ENCODE data around the gene HOXA13.
A peak's percentile ranks its signal among the peaks of the same experiment; 100 is the strongest.

The HOXA13 gene

GRCh38 chr7:27205325-27206280 is 5.7 kb upstream of the HOXA13 start:
- peak; percentile 30 for DNase-seq

GRCh38 chr7:27204851-27205322 is 5.0 kb upstream of the HOXA13 start:
- DNase-seq, result peak; percentile 52

GRCh38 chr7:27203964-27204594 is 4.2 kb upstream of the HOXA13 start:
- no peak for DNase-seq

DNA sequence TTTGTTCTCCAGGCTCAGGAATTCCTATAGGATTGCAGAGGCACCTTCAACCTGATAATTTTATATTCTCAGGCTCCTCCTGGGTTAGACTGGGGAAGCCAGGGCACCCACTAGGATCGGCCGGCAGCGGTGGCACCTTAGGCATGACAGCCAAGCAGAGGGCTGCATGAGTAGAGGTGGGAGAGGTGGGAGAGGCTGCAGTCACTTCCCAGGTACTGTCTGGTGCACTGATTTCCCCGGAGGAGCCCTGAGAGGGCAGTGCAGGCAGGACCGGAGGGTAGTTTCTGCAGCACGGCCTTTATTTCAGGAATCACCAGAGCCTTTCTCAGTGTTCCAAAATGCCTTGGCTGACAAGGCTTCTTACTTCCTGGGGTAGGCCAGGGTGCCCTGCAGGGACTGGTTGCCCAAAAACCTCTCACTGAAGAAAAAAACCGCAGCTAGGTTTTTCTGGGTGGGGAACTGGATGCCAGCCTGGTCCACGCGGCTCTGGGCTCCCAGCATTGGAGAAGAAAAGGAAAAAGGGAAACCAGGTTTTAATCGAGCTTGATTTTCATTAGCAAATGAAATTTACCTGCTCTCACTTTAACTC is 3.6 kb upstream of the HOXA13 start:
- no peak for DNase-seq

DNA sequence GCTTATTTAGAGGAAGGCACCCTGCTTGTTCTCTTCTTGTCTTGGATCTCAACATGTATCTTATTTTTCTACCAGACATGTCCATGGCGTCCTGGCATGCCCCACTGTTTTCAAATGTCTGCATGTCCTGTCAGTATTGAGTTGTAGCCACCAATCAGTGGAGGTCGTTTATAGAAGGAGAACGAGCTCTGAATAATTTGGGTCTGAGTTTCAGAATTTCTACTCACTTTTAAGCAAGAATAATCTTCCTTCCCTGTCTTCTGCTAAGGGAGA is 2.9 kb upstream of the HOXA13 start:
- DNase-seq, result no peak

DNA sequence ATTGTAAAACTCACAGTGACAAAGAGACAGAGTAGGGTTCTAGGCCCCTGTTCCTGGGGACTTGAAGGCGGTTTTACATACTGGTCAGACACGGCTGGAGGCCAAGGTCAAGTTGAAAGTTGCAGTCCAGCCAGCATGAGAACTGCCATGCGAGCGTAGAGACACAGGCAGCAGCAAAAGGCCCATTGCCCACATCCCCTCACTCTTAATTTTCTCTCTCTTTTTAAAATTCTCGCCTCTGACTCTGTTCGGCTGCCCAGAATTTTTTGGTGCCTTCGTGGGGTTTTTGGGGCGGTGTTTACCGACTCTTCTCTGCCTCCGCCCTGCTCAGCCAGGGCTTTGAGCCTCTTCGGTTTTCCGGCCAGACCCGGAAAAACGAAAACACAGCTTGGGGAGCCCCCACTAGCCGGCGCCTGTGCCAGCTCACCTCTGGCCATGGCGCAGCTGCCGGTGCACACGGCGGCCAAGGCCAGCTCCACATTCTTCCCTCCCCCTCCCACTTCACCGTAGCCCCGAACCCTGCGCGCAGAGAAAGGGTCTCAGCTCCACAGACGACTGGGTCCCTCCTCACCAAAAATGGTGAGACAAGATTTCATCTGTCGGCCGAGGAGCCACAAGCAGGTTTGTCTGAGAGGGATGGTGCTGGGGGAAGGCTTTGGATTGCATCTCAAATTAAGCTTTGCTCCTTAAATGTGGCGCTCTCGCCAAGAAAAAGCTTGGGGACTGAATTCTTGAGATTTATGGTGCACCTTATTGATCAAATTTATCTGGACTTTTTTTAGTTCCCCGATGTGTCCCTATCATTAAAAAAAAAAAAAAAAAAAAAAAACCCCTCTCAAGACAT is 2.3 kb upstream of the HOXA13 start:
- DNase-seq, result peak; percentile 23

- peak; percentile 26 for DNase-seq
Measured at GRCh38 chr7:27201580-27202017, 1.7 kb upstream of the HOXA13 start.

DNA sequence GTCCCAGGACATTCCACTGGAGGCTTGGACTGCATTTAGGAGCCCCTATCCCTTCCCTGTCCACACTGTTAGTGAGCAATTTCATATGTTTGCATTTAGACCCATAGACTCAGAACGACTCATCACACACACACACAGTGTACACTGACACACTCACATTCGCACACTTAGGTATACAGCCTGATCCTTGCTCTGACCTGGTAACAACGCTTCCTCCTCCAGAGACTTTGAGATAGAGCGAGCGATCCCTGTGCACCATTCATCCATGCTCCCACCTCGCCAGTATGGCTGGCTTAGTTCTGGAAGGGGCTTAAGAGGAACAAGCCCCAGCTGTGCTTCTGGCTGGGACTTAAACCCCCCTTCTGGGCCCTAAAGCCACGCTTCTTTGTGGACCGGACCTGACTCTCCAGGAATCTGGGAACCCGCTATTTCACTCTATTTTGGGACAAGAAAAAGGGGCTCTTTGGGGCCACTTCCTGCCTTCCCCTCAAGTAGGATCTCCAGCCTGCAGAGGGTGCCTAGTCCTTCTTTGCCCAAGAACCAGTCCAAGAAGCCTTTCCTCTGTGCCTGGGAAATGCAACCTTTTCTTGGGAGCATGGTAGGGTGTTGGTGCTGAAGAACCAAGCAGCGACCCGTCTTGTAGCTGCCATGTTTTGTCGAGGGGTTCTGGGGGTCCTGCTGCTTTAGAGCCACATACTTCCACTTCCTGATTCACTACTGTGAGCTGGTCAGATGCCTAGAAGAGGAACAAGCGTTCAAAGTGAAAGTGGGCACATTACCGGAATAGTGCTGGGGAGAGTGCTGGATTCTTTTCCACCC is 1.1 kb upstream of the HOXA13 start:
- peak; percentile 20 for DNase-seq

- DNase-seq, result peak; percentile 49
Measured at GRCh38 chr7:27198871-27199801, 755 bp downstream of the HOXA13 start.

DNA sequence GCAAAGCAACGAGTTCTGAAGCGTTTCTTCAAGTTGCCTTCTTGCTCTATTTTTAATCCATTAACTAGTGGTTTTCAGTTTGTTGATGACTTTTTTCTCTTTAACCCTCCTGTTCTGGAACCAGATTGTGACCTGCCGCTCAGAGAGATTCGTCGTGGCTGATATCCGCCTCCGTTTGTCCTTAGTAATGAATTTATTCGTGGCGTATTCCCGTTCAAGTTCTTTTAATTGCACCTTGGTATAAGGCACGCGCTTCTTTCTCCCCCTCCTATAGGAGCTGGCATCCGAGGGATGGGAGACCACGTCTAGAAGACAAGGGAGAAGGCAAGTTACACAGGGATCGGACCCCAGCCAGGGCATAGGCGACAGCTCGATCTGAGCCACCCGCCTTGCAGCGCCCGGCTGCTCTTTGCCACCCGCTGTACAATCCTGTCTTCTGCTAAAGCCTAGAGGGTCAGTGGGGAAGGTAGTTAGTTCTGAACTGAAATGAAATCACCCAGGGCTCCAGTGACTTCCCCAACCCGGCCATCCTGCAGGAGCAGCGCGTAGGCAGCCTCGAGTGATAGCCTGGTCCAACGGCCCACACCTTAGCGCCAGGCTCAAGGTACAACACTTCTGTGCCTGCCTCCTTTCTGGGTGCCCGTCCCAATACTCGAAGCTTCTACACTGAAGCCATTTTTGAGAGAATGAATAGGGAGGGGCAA is 1.6 kb downstream of the HOXA13 start:
- DNase-seq, result peak; percentile 35

- DNase-seq, result peak; percentile 23
Measured at GRCh38 chr7:27197137-27198042, 2.5 kb downstream of the HOXA13 start.

DNA sequence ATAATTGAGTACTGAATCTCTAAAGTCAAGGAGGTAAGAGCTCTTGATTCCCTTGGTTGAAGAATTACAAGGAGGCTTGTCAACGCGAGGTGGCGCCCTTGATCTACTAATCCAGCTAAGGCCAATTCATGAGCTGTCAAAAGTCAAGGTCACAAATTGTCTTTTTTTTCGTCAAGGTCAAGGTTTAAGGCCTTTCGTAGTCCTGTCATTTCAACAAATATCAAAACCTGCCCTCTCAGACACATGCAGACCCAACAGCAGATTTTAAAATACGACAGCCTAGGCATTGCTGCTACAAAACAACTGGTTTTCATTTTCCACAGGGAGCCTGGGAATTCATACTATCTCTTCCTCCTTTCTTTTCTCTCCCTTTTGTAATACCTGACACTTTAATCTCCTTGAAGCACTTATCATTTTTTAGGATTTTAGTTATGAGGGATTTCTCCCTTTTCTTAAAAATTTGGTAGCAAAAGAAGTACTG is 3.6 kb downstream of the HOXA13 start:
- DNase-seq, result peak; percentile 84

- DNase-seq, result peak; percentile 22
Measured at GRCh38 chr7:27194686-27195379, 5.1 kb downstream of the HOXA13 start.

GRCh38 chr7:27194002-27194352 is 5.9 kb downstream of the HOXA13 start:
- DNase-seq, result no peak

DNA sequence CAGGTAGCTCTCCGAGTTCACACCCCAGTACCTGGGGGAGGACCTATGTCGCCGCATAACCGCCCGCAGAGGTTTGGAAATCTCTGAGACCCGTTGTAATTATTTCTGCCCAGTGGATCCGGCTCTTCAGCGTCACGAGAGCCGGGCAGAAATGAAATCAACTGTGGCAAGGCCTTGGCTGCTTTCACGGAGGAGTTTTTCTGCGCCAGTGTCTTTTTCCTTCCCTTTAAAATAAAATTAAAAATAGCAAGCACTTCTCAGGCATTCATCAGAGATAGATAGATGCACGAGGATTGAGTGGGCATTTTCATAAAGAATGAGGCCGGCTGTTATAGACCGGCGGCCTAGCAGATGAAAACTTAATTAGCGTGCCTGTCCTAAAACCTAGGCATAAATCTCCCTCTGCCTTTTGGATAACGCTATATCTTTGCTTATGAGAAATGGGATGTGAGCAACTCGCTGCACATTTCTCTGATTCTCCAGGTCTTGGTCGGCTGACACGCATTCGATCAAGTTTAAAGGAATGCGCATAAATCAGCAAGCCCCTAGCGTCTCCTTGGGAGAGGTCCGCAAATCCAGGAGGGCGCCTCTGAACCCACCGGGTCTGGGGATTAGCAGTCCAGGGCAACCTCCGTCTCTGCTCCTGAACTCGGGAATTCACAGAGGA is 6.4 kb downstream of the HOXA13 start:
- DNase-seq, result peak; percentile 31

DNA sequence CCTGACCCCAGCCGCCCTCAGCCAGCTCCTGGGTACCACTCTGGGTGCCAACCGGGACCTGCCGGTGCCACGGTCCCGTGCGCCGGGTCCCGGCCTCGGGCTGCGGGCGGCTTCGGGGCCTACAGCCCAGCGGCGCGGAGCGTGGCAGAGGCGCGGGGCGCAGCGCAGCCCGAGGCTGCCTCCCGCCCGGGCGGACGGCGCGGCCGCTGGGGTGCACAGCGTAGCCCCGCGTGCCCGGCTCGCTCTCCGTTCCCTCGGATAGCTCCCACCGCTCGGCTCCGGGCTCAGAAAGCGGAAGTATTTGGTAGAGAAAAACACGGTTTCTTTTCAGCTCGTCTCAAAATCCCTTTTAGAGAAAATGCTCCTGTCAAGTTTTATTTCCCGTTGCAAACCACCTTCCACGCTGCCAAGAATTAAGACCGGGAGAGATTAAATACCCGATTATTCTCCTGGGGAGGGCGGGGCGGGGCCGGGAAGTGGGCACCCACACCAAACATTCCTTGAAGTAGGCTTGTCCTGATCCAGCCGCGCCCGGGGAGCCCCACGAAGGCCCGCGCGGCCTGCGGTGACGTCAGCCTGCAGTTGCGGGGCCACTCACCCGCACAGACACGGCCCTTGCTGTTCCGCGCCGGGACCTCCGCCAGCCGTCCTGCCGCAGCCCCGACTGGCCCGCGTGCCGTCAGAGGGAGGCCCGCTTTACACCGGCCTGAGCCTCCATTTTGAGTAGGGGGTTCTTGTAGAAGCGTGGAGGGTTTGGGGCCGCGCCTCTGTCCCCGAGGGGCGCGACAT is 7.2 kb downstream of the HOXA13 start:
- DNase-seq, result peak; percentile 57
